Activated CD8-positive, alpha-beta memory T cell treated with anti-CD3 and anti-CD28 coated beads, Interleukin-2, amount 50 U/mL, for 24 hours (primary cell): Measurements from ENCODE around the gene GDI2.
"Not testable (repeated sequence)": the region's sequence is repeated elsewhere in the genome, so short reads cannot be mapped to it uniquely, and the experiment has no call there.

Source experiments
- DNase-seq: peaks from one replicate; pipeline ENCODE4 v3.0.0-alpha.2; 2020; ENCODE audit errors: extremely low read depth

GDI2 gene

GRCh38 chr10:5813341-5814109 is at the start of gene GDI2:
TSS of gene GDI2 (minus strand) at chr10:5813434. CDS start at chr10:5813258, 176 bp downstream.
- DNase-seq: peak; percentile 90

- no peak for DNase-seq
Observed at GRCh38 chr10:5862360-5862961, 49.2 kb upstream of the GDI2 start.

- no peak for DNase-seq
Observed at GRCh38 chr10:5860066-5860465, 46.8 kb upstream of the GDI2 start.

GRCh38 chr10:5858811-5859210 is 45.6 kb upstream of the GDI2 start:
- no peak for DNase-seq

GRCh38 chr10:5856701-5857004 is 43.4 kb upstream of the GDI2 start:
- no peak for DNase-seq

GRCh38 chr10:5855979-5856700 is 42.9 kb upstream of the GDI2 start:
- no peak for DNase-seq

- DNase-seq: no peak
Observed at GRCh38 chr10:5854131-5854475, 40.9 kb upstream of the GDI2 start.

GRCh38 chr10:5846667-5847066 is 33.4 kb upstream of the GDI2 start:
- DNase-seq: not testable (repeated sequence)

- no peak for DNase-seq
Observed at GRCh38 chr10:5844345-5845055, 31.3 kb upstream of the GDI2 start.

GRCh38 chr10:5843686-5844344 is 30.6 kb upstream of the GDI2 start:
- DNase-seq: no peak

- DNase-seq: no peak
Observed at GRCh38 chr10:5841965-5842364, 28.7 kb upstream of the GDI2 start.

- no peak for DNase-seq
Observed at GRCh38 chr10:5840314-5841307, 27.4 kb upstream of the GDI2 start.

GRCh38 chr10:5836181-5836580 is 22.9 kb upstream of the GDI2 start:
- DNase-seq: not testable (repeated sequence)

GRCh38 chr10:5835446-5836095 is 22.3 kb upstream of the GDI2 start:
- DNase-seq: no peak

- DNase-seq: no peak
Observed at GRCh38 chr10:5833814-5834213, 20.6 kb upstream of the GDI2 start.

GRCh38 chr10:5832946-5833345 is 19.7 kb upstream of the GDI2 start:
- no peak for DNase-seq

- DNase-seq: no peak
Observed at GRCh38 chr10:5831446-5831782, 18.2 kb upstream of the GDI2 start.

GRCh38 chr10:5830629-5831445 is 17.6 kb upstream of the GDI2 start:
- DNase-seq: no peak

- DNase-seq: no peak
Observed at GRCh38 chr10:5829267-5829666, 16.0 kb upstream of the GDI2 start.
